ENCODE measurements around the gene QPCT. TPM values are rescaled to one million over a fixed set of nuclear protein-coding genes. Genes with fewer than 3 reads are reported as not detected.

Gene QPCT
- total RNA-seq, 1 donor from 2014 or later, result 52.3 TPM

- TF ChIP-seq, protein P1, sequence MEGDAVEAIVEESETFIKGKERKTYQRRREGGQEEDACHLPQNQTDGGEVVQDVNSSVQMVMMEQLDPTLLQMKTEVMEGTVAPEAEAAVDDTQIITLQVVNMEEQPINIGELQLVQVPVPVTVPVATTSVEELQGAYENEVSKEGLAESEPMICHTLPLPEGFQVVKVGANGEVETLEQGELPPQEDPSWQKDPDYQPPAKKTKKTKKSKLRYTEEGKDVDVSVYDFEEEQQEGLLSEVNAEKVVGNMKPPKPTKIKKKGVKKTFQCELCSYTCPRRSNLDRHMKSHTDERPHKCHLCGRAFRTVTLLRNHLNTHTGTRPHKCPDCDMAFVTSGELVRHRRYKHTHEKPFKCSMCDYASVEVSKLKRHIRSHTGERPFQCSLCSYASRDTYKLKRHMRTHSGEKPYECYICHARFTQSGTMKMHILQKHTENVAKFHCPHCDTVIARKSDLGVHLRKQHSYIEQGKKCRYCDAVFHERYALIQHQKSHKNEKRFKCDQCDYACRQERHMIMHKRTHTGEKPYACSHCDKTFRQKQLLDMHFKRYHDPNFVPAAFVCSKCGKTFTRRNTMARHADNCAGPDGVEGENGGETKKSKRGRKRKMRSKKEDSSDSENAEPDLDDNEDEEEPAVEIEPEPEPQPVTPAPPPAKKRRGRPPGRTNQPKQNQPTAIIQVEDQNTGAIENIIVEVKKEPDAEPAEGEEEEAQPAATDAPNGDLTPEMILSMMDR (conservative IDR thresholded peaks at IDR 0.05; ENCODE audit: low read depth, low read length), result peak; percentile 51
- peak overlapping the region; percentile 75 for H3K4me3 ChIP-seq (ENCODE audit: low read depth, low read length)
- DNase-seq (ENCODE audit: low read depth), result peak; percentile 68
Measured at GRCh38 chr2:37343537-37344434, 644 bp upstream of the QPCT start.

- no peak overlapping the region for H3K4me3 ChIP-seq (ENCODE audit: low read depth, low read length)
- no peak for DNase-seq (ENCODE audit: low read depth)
- TF ChIP-seq, protein P1 (conservative IDR thresholded peaks at IDR 0.05; ENCODE audit: low read depth, low read length), result no peak
Measured at GRCh38 chr2:37348155-37348554, 3.7 kb downstream of the QPCT start.

GRCh38 chr2:37349231-37349860 is 4.9 kb downstream of the QPCT start:
- no peak for DNase-seq (ENCODE audit: low read depth)
- H3K4me3 ChIP-seq (ENCODE audit: low read depth, low read length), result no peak overlapping the region
- TF ChIP-seq, protein P1 (conservative IDR thresholded peaks at IDR 0.05; ENCODE audit: low read depth, low read length), result no peak

- TF ChIP-seq, protein P1 (conservative IDR thresholded peaks at IDR 0.05; ENCODE audit: low read depth, low read length), result no peak
- DNase-seq (ENCODE audit: low read depth), result peak; percentile 90
- H3K4me3 ChIP-seq (ENCODE audit: low read depth, low read length), result peak overlapping the region; percentile 5
Measured at GRCh38 chr2:37350034-37350433, 5.6 kb downstream of the QPCT start.

DNA sequence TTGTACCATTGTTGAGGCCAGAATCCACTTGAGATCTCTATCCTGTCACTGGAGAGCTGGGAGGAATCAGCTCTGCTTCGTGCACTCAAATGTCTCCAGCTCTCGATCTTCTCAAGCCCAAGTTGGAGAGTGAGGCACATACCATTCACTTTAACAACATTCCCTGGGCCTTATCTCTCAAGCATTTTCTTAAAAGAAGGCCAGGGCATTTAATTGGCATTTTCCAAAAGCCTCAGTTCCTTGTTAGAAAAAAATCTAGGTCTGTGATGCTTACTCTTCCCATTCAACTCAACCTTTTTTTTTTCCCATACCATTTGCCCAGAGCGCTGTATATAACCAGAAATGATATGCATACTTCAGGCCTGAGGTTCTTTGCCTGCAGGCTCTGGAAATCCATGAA is 10.1 kb downstream of the QPCT start:
- no peak overlapping the region for H3K4me3 ChIP-seq (ENCODE audit: low read depth, low read length)
- no peak for DNase-seq (ENCODE audit: low read depth)
- TF ChIP-seq, protein P1 (conservative IDR thresholded peaks at IDR 0.05; ENCODE audit: low read depth, low read length), result no peak

- H3K4me3 ChIP-seq (ENCODE audit: low read depth, low read length), result no peak overlapping the region
- TF ChIP-seq, protein P1 (conservative IDR thresholded peaks at IDR 0.05; ENCODE audit: low read depth, low read length), result no peak
- DNase-seq (ENCODE audit: low read depth), result no peak
Measured at GRCh38 chr2:37355735-37356134, 11.3 kb downstream of the QPCT start.

Measured in epithelial cell of proximal tubule (primary cell).